Heart right ventricle (tissue), 16 donors: ENCODE results near the gene KRT8. TPM values are rescaled to one million over a fixed set of nuclear protein-coding genes. Genes with fewer than 3 reads are reported as not detected.

Experiments
- ATAC-seq, 8 donors: fragments of 200-7000 bp; cut with Tn5 transposase; one replicate each; pipeline ENCODE4 v1.9.1; 2020; ENCODE audit warnings: mild to moderate bottlenecking in 8 of 8, moderate library complexity in 8 of 8, moderate number of reproducible peaks in 1 of 8
- DNase-seq, 2 donors: peaks; one replicate each; pipeline ENCODE4 v3.0.0-alpha.2; 2020
- H3K27ac ChIP-seq, 10 donors: fragments of 200-600 bp; sonication (generic) in 2 of 10; one replicate each; pipeline versions ENCODE4 v1.5.0 to v1.8.0; 2020 to 2022; ENCODE audit warnings: mild to moderate bottlenecking in 3 of 10
- H3K27me3 ChIP-seq, 7 donors: fragments of 200-600 bp; one replicate each; pipeline ENCODE4 v1.8.0; 2021 to 2022; ENCODE audit warnings: mild to moderate bottlenecking in 2 of 7
- H3K36me3 ChIP-seq, 9 donors: fragments of 200-600 bp; sonication (generic) in 1 of 9; one replicate each; pipeline versions ENCODE4 v1.5.0 to v1.8.0; 2020 to 2022; ENCODE audit warnings: mild to moderate bottlenecking in 2 of 9
- H3K4me1 ChIP-seq, 9 donors: fragments of 200-600 bp; sonication (generic) in 1 of 9; one replicate each; pipeline versions ENCODE4 v1.5.0 to v1.8.0; 2020 to 2022; ENCODE audit warnings: mild to moderate bottlenecking in 4 of 9
- H3K4me3 ChIP-seq, 10 donors: fragments of 200-600 bp; sonication (generic) in 2 of 10; one replicate each; pipeline versions ENCODE4 v1.5.0 to v1.8.0; 2020 to 2022; ENCODE audit warnings: mild to moderate bottlenecking in 7 of 10, moderate library complexity in 2 of 10
- H3K9me3 ChIP-seq, 11 donors: fragments of 200-600 bp in 10 of 11; sonication (generic) in 2 of 11; one replicate each; pipeline versions ENCODE4 v1.5.0 to v1.8.0; 2013 to 2022; ENCODE audit warnings: mild to moderate bottlenecking in 2 of 11, control low read depth in 1 of 11, moderate library complexity in 1 of 11
- WGBS, 2 donors: extraction: QIAGEN DNeasy Blood & Tissue Kit; methylation state at CpG; one replicate each; pipeline ENCODE4 v1.1.7; 2013; ENCODE audit warnings: inconsistent platforms in 1 of 2; 5-methylcytosine and 5-hydroxymethylcytosine counted together
- intact Hi-C, 10 donors: fragments of 100-400 bp; cut with DNase I; formaldehyde crosslinking; loops; one replicate each; pipeline versions ENCODE4 v1.11.1 to v1.14.2; 2022
- polyA plus RNA-seq, 2 donors: library from polyadenylated mRNA; stranded (reverse); fragments of 200-250 nt; gene quantifications; one replicate each; pipeline ENCODE4 v1.2.3, GENCODE V29; 2013
- total RNA-seq, 10 donors: library from RNA; stranded (reverse); fragmentation: NEBNext Ultra II Directional in 3 of 10; extraction: Animal tissue kit (Norgen Biotek cat#: 25700) in 3 of 10; gene quantifications; one replicate each; pipeline versions ENCODE4 v1.2.1 to v1.2.4, GENCODE V29; 2021 to 2023
- TF ChIP-seq, protein P1 (sequence below), 9 donors: fragments of 200-600 bp; sonication (generic) in 2 of 9; IDR thresholded peaks; one replicate each; pipeline versions ENCODE4 v1.5.0 to v1.8.0; 2021 to 2022; ENCODE audit warnings: antibody characterized with exemption in 9 of 9, mild to moderate bottlenecking in 5 of 9, moderate library complexity in 1 of 9
- donor health status: Arrhythmogenic right ventricular cardiomyopathy.
- donor health status: ischemic (EF 13 %, LVEDD 7.1; RV severe dilation, severe dysfunction).
- donor health status: healthy with polysubstance abuse.
- donor health status: DM: no; HTN: yes; CAD: no.
- donor health status: DM: no; HTN: no; CAD: no.
- donor health status: ischemic (EF 25% LVEDD 6.9; RV normal size, moderate dysfunction).
- donor health status: ischemic (EF 25% LVEDD 5.7; RV mildly dilated, moderate dysfunction).
- donor health status: healthy.
- donor health status: DM: yes; HTN: yes; CAD: no.
- donor health status: Ischemic cardiomyopathy.
- donor health status: ischemic (EF 35%, LVEDD 5.7; RV mildly dilated, moderate dysfunction).
- donor health status: nonischemic (EF 11% LVEDD 7.7; RV severe dilation, severe dysfunction).
- donor health status: DM: yes; HTN: yes; CAD: no.
- donor health status: PGD.
- donor health status: ischemic (EF 29% LVEDD 5.4; RV normal size, mild dysfunction).
- donor health status: nonischemic (EF 23%, LVEDD 6.1; RV moderate dilation, normal function).

KRT8 gene
- total and polyA plus RNA-seq, 12 donors: 52.1 to 161 (median 112) TPM

- intact Hi-C loops: no loop called here
- H3K4me1 ChIP-seq: peaks cover 0 to 12% (median 0%) of the 10 kb centered on the region in 9 donors
- 90 to 96% methylated on average over 6 of the region's 6 CpGs for whole genome bisulfite sequencing, 2 donors
- H3K27ac ChIP-seq: no peak overlapping the region
- TF ChIP-seq, protein P1, sequence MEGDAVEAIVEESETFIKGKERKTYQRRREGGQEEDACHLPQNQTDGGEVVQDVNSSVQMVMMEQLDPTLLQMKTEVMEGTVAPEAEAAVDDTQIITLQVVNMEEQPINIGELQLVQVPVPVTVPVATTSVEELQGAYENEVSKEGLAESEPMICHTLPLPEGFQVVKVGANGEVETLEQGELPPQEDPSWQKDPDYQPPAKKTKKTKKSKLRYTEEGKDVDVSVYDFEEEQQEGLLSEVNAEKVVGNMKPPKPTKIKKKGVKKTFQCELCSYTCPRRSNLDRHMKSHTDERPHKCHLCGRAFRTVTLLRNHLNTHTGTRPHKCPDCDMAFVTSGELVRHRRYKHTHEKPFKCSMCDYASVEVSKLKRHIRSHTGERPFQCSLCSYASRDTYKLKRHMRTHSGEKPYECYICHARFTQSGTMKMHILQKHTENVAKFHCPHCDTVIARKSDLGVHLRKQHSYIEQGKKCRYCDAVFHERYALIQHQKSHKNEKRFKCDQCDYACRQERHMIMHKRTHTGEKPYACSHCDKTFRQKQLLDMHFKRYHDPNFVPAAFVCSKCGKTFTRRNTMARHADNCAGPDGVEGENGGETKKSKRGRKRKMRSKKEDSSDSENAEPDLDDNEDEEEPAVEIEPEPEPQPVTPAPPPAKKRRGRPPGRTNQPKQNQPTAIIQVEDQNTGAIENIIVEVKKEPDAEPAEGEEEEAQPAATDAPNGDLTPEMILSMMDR (IDR thresholded peaks at IDR 0.05): no peak
- no peak overlapping the region for H3K4me3 ChIP-seq
- H3K9me3 ChIP-seq: no peaks in the 10 kb centered on the region
- DNase-seq (no peak), ATAC-seq (no peak)
- peaks cover 0 to 21% (median 14%) of the 10 kb centered on the region in 7 donors for H3K27me3 ChIP-seq
- H3K36me3 ChIP-seq: no peaks in the 10 kb centered on the region
These were observed 46.8 kb upstream of the KRT8 start for GRCh38 chr12:52951640-52952039.

DNA sequence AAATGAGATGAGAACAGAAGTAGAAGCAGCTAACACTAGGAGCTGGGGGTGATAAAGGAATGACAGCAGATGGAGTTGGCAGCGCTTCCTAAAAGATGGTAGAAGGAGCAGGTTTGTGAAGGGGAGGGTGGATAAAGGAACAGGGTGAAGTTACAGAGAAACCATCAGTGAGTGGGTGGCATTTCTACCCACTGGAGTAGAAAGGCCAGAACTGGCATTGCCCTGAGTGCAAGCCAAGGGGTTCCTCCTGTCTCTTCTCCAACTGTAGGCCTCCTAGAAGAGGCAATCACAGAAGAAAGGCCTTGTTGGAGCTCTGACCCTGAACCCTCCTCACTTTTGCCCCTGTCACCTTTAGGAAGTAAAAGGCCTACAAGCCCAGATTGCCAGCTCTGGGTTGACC lies 46.2 kb upstream of the KRT8 start:
- Histone ChIP-seq H3K27me3 (peaks cover 0 to 21% (median 14%) of the 10 kb centered on the region in 7 donors), H3K36me3 (no peaks in the 10 kb centered on the region), H3K4me1 (peaks cover 0 to 16% (median under 1%) of the 10 kb centered on the region in 9 donors), H3K4me3 (no peak overlapping the region), H3K27ac (no peak overlapping the region), H3K9me3 (no peaks in the 10 kb centered on the region)
- WGBS, 2 donors: 95 to 100% methylated on average over 1 of the region's 1 CpG
- TF ChIP-seq, protein P1 (IDR thresholded peaks at IDR 0.05): no peak
- DNase-seq (no peak), ATAC-seq (no peak)
- intact Hi-C loops: no loop called here

- TF ChIP-seq, protein P1 (IDR thresholded peaks at IDR 0.05): no peak
- H3K4me3 ChIP-seq: no peak overlapping the region
- peaks cover 0 to 22% (median 4%) of the 10 kb centered on the region in 9 donors for H3K4me1 ChIP-seq
- no peaks in the 10 kb centered on the region for H3K36me3 ChIP-seq
- peaks cover 0 to 21% (median 14%) of the 10 kb centered on the region in 7 donors for H3K27me3 ChIP-seq
- H3K27ac ChIP-seq: no peak overlapping the region
- no peak for ATAC-seq
- no peaks in the 10 kb centered on the region for H3K9me3 ChIP-seq
- intact Hi-C loops: no loop called here
- no peak for DNase-seq
- WGBS, 2 donors: 73 to 79% methylated on average over 7 of the region's 7 CpGs
These were observed 45.7 kb upstream of the KRT8 start for GRCh38 chr12:52950553-52950952.

GRCh38 chr12:52949413-52950331 lies 44.8 kb upstream of the KRT8 start:
- intact Hi-C loops: no loop called here
- Histone ChIP-seq H3K9me3 (no peaks in the 10 kb centered on the region), H3K4me1 (peaks cover 0 to 25% (median 4%) of the 10 kb centered on the region in 9 donors), H3K27me3 (peaks cover 0 to 21% (median 14%) of the 10 kb centered on the region in 7 donors), H3K4me3 (peak overlapping the region; percentile 10 to 54 (median 52)), H3K36me3 (no peaks in the 10 kb centered on the region), H3K27ac (peak overlapping the region in 6 of 10 donors; percentile 8 to 52 (median 20))
- ATAC-seq (peak in 7 of 8 donors; percentile 43 to 79 (median 51)), DNase-seq (peak in 1 of 2 donors; percentile 27)
- TF ChIP-seq, protein P1 (IDR thresholded peaks at IDR 0.05): no peak
- WGBS, 2 donors: 42 to 43% methylated on average over 13 of the region's 13 CpGs
